Retina (tissue), 1 donor: Measurements from ENCODE around the gene SMG5.
A peak's percentile ranks its signal among the peaks of the same experiment; 100 is the strongest.
"Not testable (repeated sequence)": the region's sequence is repeated elsewhere in the genome, so short reads cannot be mapped to it uniquely, and the experiment has no call there.

Source experiments
- DNase-seq: peaks from one replicate; pipeline ENCODE4 v3.0.0-alpha.2; 2016

The SMG5 gene

GRCh38 chr1:156245451-156246232 lies 37.0 kb downstream of the SMG5 start:
- DNase-seq = peak; percentile 63

- DNase-seq = no peak
Observed at GRCh38 chr1:156244712-156245111, 37.9 kb downstream of the SMG5 start.

- DNase-seq = no peak
Observed at GRCh38 chr1:156244126-156244525, 38.5 kb downstream of the SMG5 start.

GRCh38 chr1:156242738-156243137 lies 39.9 kb downstream of the SMG5 start:
- no peak for DNase-seq

- no peak for DNase-seq
Observed at GRCh38 chr1:156241926-156242325, 40.7 kb downstream of the SMG5 start, which contains the start of gene BGLAP. TSS of gene BGLAP (plus strand) at chr1:156242184. CDS start at chr1:156242232, 48 bp downstream.

GRCh38 chr1:156241311-156241811 lies 41.3 kb downstream of the SMG5 start:
- no peak for DNase-seq

GRCh38 chr1:156238248-156238647 lies 44.4 kb downstream of the SMG5 start:
- no peak for DNase-seq

GRCh38 chr1:156236164-156236563 lies 46.5 kb downstream of the SMG5 start:
- no peak for DNase-seq

- DNase-seq = no peak
Observed at GRCh38 chr1:156233426-156234127, 49.0 kb downstream of the SMG5 start.

GRCh38 chr1:156232201-156232894 lies 50.3 kb downstream of the SMG5 start:
- DNase-seq = no peak

- DNase-seq = no peak
Observed at GRCh38 chr1:156230473-156230837, 52.2 kb downstream of the SMG5 start.

GRCh38 chr1:156229809-156230472 lies 52.7 kb downstream of the SMG5 start:
- DNase-seq = no peak

- DNase-seq = no peak
Observed at GRCh38 chr1:156228501-156228900, 54.1 kb downstream of the SMG5 start.

- no peak for DNase-seq
Observed at GRCh38 chr1:156226782-156227181, 55.8 kb downstream of the SMG5 start.

- DNase-seq = no peak
Observed at GRCh38 chr1:156226116-156226538, 56.5 kb downstream of the SMG5 start.

GRCh38 chr1:156225677-156226014 lies 57.0 kb downstream of the SMG5 start:
- DNase-seq = no peak

GRCh38 chr1:156221986-156222692 lies 60.5 kb downstream of the SMG5 start:
- no peak for DNase-seq

GRCh38 chr1:156220226-156220625 lies 62.4 kb downstream of the SMG5 start:
- no peak for DNase-seq

GRCh38 chr1:156217871-156218270 lies 64.8 kb downstream of the SMG5 start:
- DNase-seq = no peak

- DNase-seq = not testable (repeated sequence)
Observed at GRCh38 chr1:156216361-156217086, 66.1 kb downstream of the SMG5 start.

GRCh38 chr1:156214024-156214748 lies 68.4 kb downstream of the SMG5 start:
- no peak for DNase-seq
